HEK293T (cell line): ENCODE data around the gene PSME3IP1.

Source experiments
- CTCF ChIA-PET: fragments of 350-600 bp; formaldehyde crosslinking; extraction: SDS; loops from one replicate; lab custom pipeline; 2021; ENCODE audit warnings: antibody characterized with exemption, inconsistent platforms; lab: Yijun Ruan, JAX
- POLR2A ChIA-PET: fragments of 350-600 bp; formaldehyde crosslinking; extraction: SDS; loops from one replicate; lab custom pipeline; 2020; ENCODE audit warnings: antibody characterized with exemption, inconsistent platforms; lab: Yijun Ruan, JAX
- DNase-seq: peaks from one replicate; pipeline ENCODE4 v3.0.0; 2012; ENCODE audit warnings: mixed read lengths; ENCODE audit errors: extremely low spot score
- ARNT ChIP-seq: fragments of 450-650 bp; IDR thresholded peaks from 2 replicates; pipeline ENCODE4 v1.6.1; 2017; ENCODE audit warnings: mild to moderate bottlenecking
- BHLHE40 ChIP-seq: fragments of 450-650 bp; IDR thresholded peaks from 2 replicates; pipeline ENCODE4 v1.6.1; 2016; ENCODE audit warnings: mild to moderate bottlenecking, moderate library complexity, borderline replicate concordance
- CTBP1 ChIP-seq: fragments of 450-650 bp; IDR thresholded peaks from 2 replicates; pipeline ENCODE4 v1.6.1; 2016; ENCODE audit warnings: borderline replicate concordance
- ELF4 ChIP-seq: fragments of 450-650 bp; IDR thresholded peaks from 2 replicates; pipeline ENCODE4 v1.6.1; 2017; ENCODE audit warnings: antibody characterized with exemption
- FOXA1 ChIP-seq: fragments of 450-650 bp; IDR thresholded peaks from 2 replicates; pipeline ENCODE4 v1.6.1; 2016; ENCODE audit warnings: mild to moderate bottlenecking
- FOXK2 ChIP-seq: fragments of 450-650 bp; IDR thresholded peaks from 2 replicates; pipeline ENCODE4 v1.6.1; 2016; ENCODE audit warnings: mild to moderate bottlenecking
- FOXM1 ChIP-seq: fragments of 450-650 bp; IDR thresholded peaks from 2 replicates; pipeline ENCODE4 v1.6.1; 2017; ENCODE audit warnings: mild to moderate bottlenecking, borderline replicate concordance
- HDGF ChIP-seq: fragments of 450-650 bp; IDR thresholded peaks from 2 replicates; pipeline ENCODE4 v1.6.1; 2017; ENCODE audit warnings: antibody characterized with exemption, borderline replicate concordance
- L3MBTL2 ChIP-seq: fragments of 450-650 bp; conservative IDR thresholded peaks from 2 replicates; pipeline ENCODE4 v1.6.1; 2016; ENCODE audit warnings: mild to moderate bottlenecking
- LEF1 ChIP-seq: fragments of 450-650 bp; IDR thresholded peaks from 2 replicates; pipeline ENCODE4 v1.6.1; 2017; ENCODE audit warnings: mild to moderate bottlenecking, borderline replicate concordance
- NFRKB ChIP-seq: fragments of 450-650 bp; IDR thresholded peaks from 2 replicates; pipeline ENCODE4 v1.6.1; 2016; ENCODE audit warnings: mild to moderate bottlenecking, moderate library complexity
- SP1 ChIP-seq: fragments of 450-650 bp; IDR thresholded peaks from 2 replicates; pipeline ENCODE4 v1.6.1; 2017
- SUZ12 ChIP-seq: fragments of 450-650 bp; IDR thresholded peaks from 2 replicates; pipeline ENCODE4 v1.6.1; 2016; ENCODE audit warnings: mild to moderate bottlenecking
- TARDBP ChIP-seq: fragments of 450-650 bp; IDR thresholded peaks from 2 replicates; pipeline ENCODE4 v1.6.1; 2016
- ZNF384 ChIP-seq: fragments of 450-650 bp; IDR thresholded peaks from 2 replicates; pipeline ENCODE4 v1.6.1; 2016
- TF ChIP-seq, protein P1 (sequence below): fragments of 450-650 bp; IDR thresholded peaks from 2 replicates; pipeline ENCODE4 v1.6.1; 2016

Gene PSME3IP1, protein sequence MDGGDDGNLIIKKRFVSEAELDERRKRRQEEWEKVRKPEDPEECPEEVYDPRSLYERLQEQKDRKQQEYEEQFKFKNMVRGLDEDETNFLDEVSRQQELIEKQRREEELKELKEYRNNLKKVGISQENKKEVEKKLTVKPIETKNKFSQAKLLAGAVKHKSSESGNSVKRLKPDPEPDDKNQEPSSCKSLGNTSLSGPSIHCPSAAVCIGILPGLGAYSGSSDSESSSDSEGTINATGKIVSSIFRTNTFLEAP

DNA sequence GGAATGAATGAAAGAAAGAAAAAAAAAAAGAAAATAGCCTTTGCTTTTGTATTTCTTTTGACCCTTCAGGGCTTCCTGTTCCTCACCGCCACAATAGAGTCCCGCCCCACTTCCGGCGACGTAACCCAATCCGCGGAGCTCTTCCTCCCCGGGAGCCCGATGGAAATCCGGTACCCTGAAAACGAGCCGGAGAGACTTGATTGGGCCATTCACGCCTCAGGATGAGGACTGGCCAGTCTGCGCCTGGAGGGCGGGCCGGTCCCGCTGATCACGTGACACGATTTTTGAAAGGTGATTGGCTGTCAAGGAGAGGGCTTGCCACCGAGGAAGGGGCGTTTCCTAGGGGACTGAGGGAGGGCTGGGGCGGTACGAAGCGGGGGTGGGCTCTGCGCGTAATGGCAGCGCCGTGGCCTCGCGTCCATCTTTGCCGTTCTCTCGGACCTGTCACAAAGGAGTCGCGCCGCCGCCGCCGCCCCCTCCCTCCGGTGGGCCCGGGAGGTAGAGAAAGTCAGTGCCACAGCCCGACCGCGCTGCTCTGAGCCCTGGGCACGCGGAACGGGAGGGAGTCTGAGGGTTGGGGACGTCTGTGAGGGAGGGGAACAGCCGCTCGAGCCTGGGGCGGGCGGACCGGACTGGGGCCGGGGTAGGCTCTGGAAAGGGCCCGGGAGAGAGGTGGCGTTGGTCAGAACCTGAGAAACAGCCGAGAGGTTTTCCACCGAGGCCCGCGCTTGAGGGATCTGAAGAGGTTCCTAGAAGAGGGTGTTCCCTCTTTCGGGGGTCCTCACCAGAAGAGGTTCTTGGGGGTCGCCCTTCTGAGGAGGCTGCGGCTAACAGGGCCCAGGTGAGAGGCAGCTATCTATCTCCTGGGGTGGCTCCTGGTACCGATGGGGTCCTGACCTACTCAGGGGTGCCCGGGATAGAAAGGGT, at the start of gene PSME3IP1, which contains the start of gene RSPRY1:
Gene PSME3IP1 (minus strand): TSS at position 95 of the 927 bp plus-strand sequence. CDS start 12,185 bp downstream, outside the sequence.
Gene RSPRY1 (plus strand): TSS at position 385 of the 927 bp plus-strand sequence. CDS start 18,330 bp downstream, outside the sequence.
- CTCF ChIA-PET = interaction anchor here (0.5 to 0.6 kb wide), 3 partner anchors 58 to 265 kb away, joined by 3 to 6 read pairs (median 3); no protein-coding TSS in a partner anchor
- POLR2A ChIA-PET = interaction anchor here (0.6 to 2.8 kb wide), 10 partner anchors 11 to 238 kb away, joined by 3 to 16 read pairs (median 4); partner anchors contain the start of gene ARL2BP
- TF ChIP-seq TARDBP (no peak), ELF4 (peak; percentile 44; the same call in 1 of the 2 replicates)
- TF ChIP-seq, protein P1, sequence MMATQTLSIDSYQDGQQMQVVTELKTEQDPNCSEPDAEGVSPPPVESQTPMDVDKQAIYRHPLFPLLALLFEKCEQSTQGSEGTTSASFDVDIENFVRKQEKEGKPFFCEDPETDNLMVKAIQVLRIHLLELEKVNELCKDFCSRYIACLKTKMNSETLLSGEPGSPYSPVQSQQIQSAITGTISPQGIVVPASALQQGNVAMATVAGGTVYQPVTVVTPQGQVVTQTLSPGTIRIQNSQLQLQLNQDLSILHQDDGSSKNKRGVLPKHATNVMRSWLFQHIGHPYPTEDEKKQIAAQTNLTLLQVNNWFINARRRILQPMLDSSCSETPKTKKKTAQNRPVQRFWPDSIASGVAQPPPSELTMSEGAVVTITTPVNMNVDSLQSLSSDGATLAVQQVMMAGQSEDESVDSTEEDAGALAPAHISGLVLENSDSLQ = peak; percentile 85
- DNase-seq = peak; percentile 99

DNA sequence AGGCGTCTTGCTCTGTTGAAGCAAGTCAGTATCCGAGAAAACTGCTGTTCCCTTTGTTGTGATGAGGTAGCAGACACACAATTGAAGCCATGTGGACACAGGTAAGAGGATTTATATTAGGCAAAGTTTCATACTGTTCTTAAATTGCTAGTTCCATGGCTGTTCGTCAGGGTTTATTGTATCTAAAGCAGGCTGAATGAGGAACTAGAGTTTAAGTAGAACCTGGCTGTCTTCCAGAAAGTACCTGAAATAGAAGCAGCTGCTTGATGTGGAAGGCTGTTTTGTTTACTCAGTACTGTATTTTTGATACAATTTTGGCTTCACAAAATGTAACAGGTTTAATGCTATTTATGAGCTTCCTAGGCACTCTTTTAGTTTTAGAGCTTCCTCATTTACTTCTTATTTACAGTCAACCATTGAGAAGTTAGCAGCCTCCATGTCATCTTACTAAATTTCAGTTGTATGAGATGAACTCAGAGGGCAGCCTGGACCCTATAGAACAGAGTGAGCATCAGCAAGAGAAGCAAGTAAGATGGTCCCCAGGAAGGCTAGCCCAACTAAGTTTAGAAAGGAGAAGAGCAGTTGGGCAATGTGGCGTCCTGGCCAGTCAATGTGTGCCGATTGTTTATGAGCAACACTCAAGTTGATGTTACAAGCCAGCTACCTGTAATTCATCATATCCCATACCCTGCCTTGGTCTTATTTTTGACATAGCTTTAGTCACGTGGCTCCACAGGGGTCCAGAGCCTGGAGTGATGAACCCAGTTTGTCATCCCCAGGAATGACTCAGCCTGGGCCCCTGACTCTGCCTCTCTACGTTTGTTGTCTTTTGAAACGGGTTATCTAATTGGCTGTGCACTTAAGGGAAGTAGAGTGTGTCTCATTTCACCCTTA, 49.5 kb upstream of the PSME3IP1 start:
- CTCF ChIA-PET = interaction anchor here (1.2 kb wide), 1 partner anchor 182 kb away, joined by 4 read pairs; no protein-coding TSS in a partner anchor
- POLR2A ChIA-PET = interaction anchor here (0.8 kb wide), 1 partner anchor 10 kb away, joined by 3 read pairs; the partner anchor contains the start of gene ARL2BP
- no peak for TF ChIP-seq FOXA1
- no peak for TF ChIP-seq FOXM1
- TF ChIP-seq LEF1 = no peak
- no peak for TF ChIP-seq CTBP1
- TF ChIP-seq FOXK2 = no peak
- no peak for TF ChIP-seq ELF4
- TF ChIP-seq L3MBTL2 = no peak
- TF ChIP-seq BHLHE40 = no peak
- no peak for TF ChIP-seq HDGF
- TF ChIP-seq ARNT = no peak
- no peak for DNase-seq

DNA sequence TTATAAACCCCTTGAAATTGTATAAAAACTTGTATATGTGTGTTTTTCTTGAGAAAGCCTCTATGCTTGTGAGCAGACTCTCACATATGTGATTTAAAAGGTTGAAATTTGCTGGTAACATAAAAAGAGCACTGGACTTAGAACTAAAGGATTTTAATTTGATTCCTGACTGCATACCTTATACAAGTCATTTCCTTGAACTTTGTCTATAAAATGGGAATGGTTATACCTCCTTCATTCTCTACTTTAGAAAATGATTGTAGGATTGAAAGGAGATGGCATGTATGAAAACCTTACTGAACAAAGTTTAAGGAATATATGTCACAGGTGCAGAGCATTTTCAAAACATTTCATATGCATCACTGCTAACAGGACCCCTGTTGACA, 48.9 kb upstream of the PSME3IP1 start:
- POLR2A ChIA-PET = no interaction called here
- DNase-seq = no peak
- CTCF ChIA-PET = no interaction called here
- no peak for TF ChIP-seq SUZ12
- no peak for TF ChIP-seq FOXM1
- TF ChIP-seq NFRKB = no peak
- TF ChIP-seq TARDBP = no peak
- no peak for TF ChIP-seq ARNT
- no peak for TF ChIP-seq L3MBTL2
- no peak for TF ChIP-seq HDGF
- no peak for TF ChIP-seq SP1
- no peak for TF ChIP-seq LEF1
- TF ChIP-seq, protein P1 = no peak
- no peak for TF ChIP-seq FOXK2
- no peak for TF ChIP-seq ZNF384
- no peak for TF ChIP-seq FOXA1
- TF ChIP-seq ELF4 = no peak

DNA sequence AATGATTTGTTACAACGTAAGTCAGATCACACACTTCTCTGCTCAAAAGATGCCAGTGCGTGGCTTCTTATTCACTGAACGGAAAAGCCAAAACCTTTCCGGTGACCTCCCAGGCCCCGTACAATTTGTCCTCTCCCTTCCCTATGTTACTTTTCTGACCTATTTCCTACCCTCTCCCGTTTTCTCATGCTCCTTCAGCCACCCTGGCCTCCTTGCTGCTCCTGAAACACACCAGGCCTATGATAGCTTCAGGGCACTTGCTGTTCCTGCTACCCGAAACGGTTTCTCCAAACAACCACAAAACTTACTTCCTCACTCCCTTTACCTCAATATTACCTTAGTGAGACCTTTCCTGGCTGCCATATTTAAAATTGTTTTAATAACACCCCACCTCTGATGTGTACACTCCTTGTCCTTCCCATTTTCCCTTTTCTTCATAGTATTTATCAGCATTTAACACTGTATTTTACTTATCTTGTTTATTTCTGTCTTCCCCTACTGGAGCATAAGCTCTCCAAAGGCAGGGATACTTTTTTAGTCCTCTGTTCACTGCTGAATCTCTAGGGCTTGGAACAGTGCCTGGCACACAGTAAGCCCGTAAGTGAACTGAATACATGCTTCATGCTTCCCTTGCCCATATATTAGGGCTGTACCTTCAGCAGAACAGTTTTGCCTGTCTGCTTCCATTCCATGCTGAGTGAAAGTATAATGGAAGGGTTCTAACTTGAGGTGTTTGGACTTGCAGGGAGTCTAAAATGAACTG, 48.3 kb upstream of the PSME3IP1 start:
- POLR2A ChIA-PET = no interaction called here
- DNase-seq = no peak
- CTCF ChIA-PET = no interaction called here
- TF ChIP-seq, protein P1 = no peak
- TF ChIP-seq ZNF384 = no peak
- no peak for TF ChIP-seq TARDBP
- no peak for TF ChIP-seq FOXK2
- TF ChIP-seq FOXM1 = no peak
- TF ChIP-seq LEF1 = no peak
- TF ChIP-seq L3MBTL2 = no peak
- no peak for TF ChIP-seq BHLHE40
- no peak for TF ChIP-seq FOXA1
- TF ChIP-seq NFRKB = no peak
- TF ChIP-seq SUZ12 = no peak
- TF ChIP-seq SP1 = no peak
- no peak for TF ChIP-seq ELF4
